ENCODE results near the gene LSAMP.

LSAMP gene

DNA sequence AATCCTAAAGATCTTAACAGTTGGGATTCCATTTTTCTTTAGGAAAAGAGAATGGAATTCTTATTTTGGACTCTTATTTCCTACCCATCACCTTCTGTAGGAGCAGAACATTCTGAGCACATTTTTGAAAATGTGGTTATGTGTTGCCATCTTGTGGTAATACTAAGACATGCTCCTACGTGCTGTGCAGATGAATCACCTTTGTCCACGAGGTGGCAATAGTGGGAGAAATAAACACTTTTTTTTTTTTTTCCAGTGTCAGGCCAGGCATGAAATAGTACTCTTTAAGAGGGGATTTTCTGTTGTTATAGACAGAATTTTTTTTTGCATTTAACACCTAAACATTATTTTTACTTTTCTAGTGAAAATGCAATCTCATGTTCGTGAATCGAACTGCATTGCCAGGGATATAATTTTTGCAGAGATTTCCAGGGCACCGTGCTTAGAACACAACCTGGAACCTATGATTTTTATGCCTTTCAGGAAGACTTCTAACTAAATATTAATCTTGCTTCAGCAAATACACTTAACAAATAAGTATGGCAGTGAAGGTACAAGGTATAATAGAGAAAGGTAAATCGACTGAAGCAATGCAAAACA is 625.4 kb downstream of the LSAMP start:
- ChIA-PET CTCF (interaction anchor here (0.6 to 2.6 kb wide), 24 partner anchors 8 to 1462 kb away, joined by 3 to 42 read pairs (median 4); no protein-coding TSS in a partner anchor), POLR2A (no interaction called here)
- no peak overlapping the region for H3K4me3 ChIP-seq (ENCODE audit: low read depth, low read length)
- no peak for DNase-seq (ENCODE audit: low read depth, low spot score)
- TF ChIP-seq, protein P1, sequence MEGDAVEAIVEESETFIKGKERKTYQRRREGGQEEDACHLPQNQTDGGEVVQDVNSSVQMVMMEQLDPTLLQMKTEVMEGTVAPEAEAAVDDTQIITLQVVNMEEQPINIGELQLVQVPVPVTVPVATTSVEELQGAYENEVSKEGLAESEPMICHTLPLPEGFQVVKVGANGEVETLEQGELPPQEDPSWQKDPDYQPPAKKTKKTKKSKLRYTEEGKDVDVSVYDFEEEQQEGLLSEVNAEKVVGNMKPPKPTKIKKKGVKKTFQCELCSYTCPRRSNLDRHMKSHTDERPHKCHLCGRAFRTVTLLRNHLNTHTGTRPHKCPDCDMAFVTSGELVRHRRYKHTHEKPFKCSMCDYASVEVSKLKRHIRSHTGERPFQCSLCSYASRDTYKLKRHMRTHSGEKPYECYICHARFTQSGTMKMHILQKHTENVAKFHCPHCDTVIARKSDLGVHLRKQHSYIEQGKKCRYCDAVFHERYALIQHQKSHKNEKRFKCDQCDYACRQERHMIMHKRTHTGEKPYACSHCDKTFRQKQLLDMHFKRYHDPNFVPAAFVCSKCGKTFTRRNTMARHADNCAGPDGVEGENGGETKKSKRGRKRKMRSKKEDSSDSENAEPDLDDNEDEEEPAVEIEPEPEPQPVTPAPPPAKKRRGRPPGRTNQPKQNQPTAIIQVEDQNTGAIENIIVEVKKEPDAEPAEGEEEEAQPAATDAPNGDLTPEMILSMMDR (IDR thresholded peaks at IDR 0.05; ENCODE audit: insufficient read depth, low read length, missing control alignments): peak; percentile 87

DNA sequence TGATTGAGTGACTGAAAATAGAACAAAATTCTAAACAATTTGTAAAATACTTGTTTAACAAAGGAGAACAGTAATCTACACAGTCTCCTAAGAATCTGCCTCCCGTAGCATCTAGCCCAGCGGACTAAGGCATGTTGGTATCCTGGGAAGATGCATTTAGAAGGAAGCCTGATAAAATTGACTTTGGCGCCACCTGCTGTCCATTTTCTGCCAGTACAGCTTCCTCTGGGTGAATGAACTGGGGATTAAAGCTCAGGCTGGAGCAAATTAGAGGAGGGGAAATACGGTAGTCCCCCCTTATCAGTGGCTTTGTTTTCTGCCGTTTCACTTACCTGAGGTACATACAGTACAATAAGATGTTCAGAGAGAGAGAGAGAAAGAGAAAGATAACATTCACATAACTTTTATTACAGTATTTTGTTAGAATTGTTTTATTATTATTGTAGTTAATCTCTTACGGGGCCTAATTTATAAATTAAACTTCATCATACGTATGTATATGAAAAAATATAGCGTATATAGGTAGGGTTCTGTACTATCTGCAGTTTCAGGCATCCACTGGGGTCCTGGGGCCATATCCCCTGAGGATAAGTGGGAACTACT is 630.4 kb downstream of the LSAMP start:
- no peak for DNase-seq (ENCODE audit: low read depth, low spot score)
- no peak overlapping the region for H3K4me3 ChIP-seq (ENCODE audit: low read depth, low read length)
- TF ChIP-seq, protein P1 (IDR thresholded peaks at IDR 0.05; ENCODE audit: insufficient read depth, low read length, missing control alignments): peak; percentile 75
- ChIA-PET POLR2A (no interaction called here), CTCF (interaction anchor here (0.6 to 5.0 kb wide), 21 partner anchors 9 to 778 kb away, joined by 3 to 43 read pairs (median 3); no protein-coding TSS in a partner anchor)

DNA sequence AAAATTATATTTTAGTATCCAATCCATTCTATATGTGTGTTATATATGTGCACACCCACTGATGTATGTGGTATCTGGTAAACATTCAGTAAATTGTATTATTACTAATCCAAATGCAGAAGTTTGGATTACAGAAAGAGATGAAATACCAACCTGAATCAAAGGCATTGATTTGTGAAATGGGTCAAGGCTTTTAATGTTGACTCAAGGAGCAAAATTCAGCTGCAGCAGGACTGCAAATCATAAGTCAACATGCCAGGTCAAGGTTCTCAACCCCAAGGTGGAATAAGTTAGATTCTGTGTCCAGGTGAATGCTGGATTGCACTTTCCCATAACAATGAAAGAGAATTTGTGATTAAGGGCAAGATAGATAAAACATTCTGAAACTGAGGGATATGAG is 631.3 kb downstream of the LSAMP start:
- ChIA-PET CTCF (interaction anchor here (1.0 to 5.0 kb wide), 9 partner anchors 10 to 776 kb away, joined by 3 to 43 read pairs (median 5); no protein-coding TSS in a partner anchor), POLR2A (no interaction called here)
- TF ChIP-seq, protein P1 (IDR thresholded peaks at IDR 0.05; ENCODE audit: insufficient read depth, low read length, missing control alignments): no peak
- H3K4me3 ChIP-seq (ENCODE audit: low read depth, low read length): no peak overlapping the region
- no peak for DNase-seq (ENCODE audit: low read depth, low spot score)

DNA sequence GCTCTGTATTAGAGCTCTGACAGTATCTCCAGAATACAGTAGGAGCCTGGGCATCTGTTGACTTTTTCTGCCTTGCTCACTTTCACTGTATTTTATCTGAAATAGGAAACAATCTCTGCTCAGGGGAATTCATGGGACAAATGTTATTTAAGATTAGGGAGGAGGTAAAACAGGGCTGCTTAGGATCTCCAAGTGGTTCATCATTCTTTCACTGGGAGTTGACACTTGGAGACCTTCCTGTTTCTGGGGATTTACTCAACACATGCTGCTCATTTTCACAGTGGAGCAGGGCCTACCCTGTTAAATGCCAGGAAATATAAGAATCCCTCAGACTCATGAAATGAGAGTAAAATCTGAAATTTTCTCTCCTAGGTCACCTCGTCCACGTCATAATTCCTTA is 636.5 kb downstream of the LSAMP start:
- ChIA-PET CTCF (interaction anchor here (1.1 to 1.2 kb wide), 2 partner anchors 11 to 591 kb away, joined by 3 read pairs; no protein-coding TSS in a partner anchor), POLR2A (no interaction called here)
- DNase-seq (ENCODE audit: low read depth, low spot score): no peak
- no peak overlapping the region for H3K4me3 ChIP-seq (ENCODE audit: low read depth, low read length)
- TF ChIP-seq, protein P1 (IDR thresholded peaks at IDR 0.05; ENCODE audit: insufficient read depth, low read length, missing control alignments): no peak

DNA sequence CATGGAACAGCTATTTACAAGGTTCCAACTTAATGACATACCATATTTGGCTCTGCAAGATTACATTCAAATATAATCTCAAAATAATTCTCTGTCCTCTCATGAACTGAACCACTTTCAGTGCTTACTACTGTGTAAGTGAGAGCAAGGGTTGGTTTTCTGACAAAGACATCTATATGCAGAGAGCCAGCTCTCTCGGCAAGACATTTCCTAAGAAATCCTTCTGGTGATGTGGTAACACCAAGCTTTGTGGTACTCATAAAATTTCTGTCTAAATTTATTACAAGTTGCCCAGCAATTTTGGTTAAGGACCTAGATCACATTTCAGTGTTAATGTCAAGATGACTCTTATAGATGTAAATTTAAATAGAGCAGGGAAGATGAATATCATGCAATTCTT is 637.0 kb downstream of the LSAMP start:
- no peak for DNase-seq (ENCODE audit: low read depth, low spot score)
- TF ChIP-seq, protein P1 (IDR thresholded peaks at IDR 0.05; ENCODE audit: insufficient read depth, low read length, missing control alignments): no peak
- POLR2A ChIA-PET: interaction anchor here (1.1 kb wide), 1 partner anchor 18 kb away, joined by 4 read pairs; no protein-coding TSS in a partner anchor
- no peak overlapping the region for H3K4me3 ChIP-seq (ENCODE audit: low read depth, low read length)
- CTCF ChIA-PET: interaction anchor here (0.8 to 1.2 kb wide), 4 partner anchors 9 to 591 kb away, joined by 3 to 8 read pairs (median 4); no protein-coding TSS in a partner anchor

DNA sequence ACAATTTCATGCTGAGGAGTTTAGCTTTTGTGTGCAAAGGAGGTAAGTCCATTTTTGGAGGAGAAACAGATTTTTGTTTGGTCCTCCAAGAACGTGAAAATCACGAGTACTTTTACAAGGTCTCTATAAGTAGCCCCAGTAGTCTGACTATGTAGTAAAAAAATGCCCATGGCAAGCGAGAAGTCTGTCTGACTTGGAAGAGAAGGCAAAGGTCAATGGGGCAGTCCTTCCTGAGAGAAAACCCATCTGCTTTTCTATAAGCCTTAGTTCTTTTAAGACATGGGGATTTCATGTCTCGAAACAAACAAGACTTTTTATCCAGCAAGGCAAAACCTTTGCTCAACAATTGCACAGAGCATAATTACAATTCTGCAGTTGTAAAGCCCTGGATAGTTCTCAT is 638.8 kb downstream of the LSAMP start:
- CTCF ChIA-PET: no interaction called here
- DNase-seq (ENCODE audit: low read depth, low spot score): no peak
- POLR2A ChIA-PET: no interaction called here
- H3K4me3 ChIP-seq (ENCODE audit: low read depth, low read length): no peak overlapping the region
- TF ChIP-seq, protein P1 (IDR thresholded peaks at IDR 0.05; ENCODE audit: insufficient read depth, low read length, missing control alignments): no peak
